Activated CD4-positive, alpha-beta T cell treated with anti-CD3 and anti-CD28 coated beads, Interleukin-2, amount 10 ng/mL, durations not matched to agents 7 days and 5 days (primary cell): Measurements from ENCODE around the gene INTS6L. TPM values are rescaled to one million over a fixed set of nuclear protein-coding genes. Genes with fewer than 3 reads are reported as not detected.

Experiments
- CTCF ChIA-PET: fragments of 350-600 bp; sonication (Branson Sonifier 250); formaldehyde crosslinking; loops from one replicate; lab custom pipeline; 2021; ENCODE audit warnings: antibody characterized with exemption; lab: Charles Lee
- POLR2A ChIA-PET: fragments of 350-600 bp; sonication (Branson Sonifier 250); formaldehyde crosslinking; loops from one replicate; lab custom pipeline; 2021; ENCODE audit warnings: antibody characterized with exemption; lab: Charles Lee
- DNase-seq: peaks from one replicate; pipeline ENCODE4 v3.0.0-alpha.2; 2020
- H3K27ac Mint-ChIP-seq: one replicate; pipeline ENCODE4 v1.8.0; 2021; ENCODE audit warnings: mild to moderate bottlenecking, moderate library complexity, mixed read lengths
- H3K27me3 Mint-ChIP-seq: one replicate; pipeline ENCODE4 v1.8.0; 2021; ENCODE audit warnings: mixed read lengths
- H3K36me3 Mint-ChIP-seq: one replicate; pipeline ENCODE4 v1.8.0; 2021; ENCODE audit warnings: low read depth, mixed read lengths
- H3K4me1 Mint-ChIP-seq: one replicate; pipeline ENCODE4 v1.8.0; 2021; ENCODE audit warnings: mixed read lengths
- H3K4me3 Mint-ChIP-seq: one replicate; pipeline ENCODE4 v1.8.0; 2021; ENCODE audit warnings: mild to moderate bottlenecking, moderate library complexity, mixed read lengths
- H3K9me3 Mint-ChIP-seq: one replicate; pipeline ENCODE4 v1.8.0; 2021; ENCODE audit warnings: mixed read lengths
- total RNA-seq, 2 experiments: library from RNA; stranded (reverse); gene quantifications; one replicate each; pipeline ENCODE4 v1.2.3, GENCODE V29; 2021

The INTS6L gene, protein sequence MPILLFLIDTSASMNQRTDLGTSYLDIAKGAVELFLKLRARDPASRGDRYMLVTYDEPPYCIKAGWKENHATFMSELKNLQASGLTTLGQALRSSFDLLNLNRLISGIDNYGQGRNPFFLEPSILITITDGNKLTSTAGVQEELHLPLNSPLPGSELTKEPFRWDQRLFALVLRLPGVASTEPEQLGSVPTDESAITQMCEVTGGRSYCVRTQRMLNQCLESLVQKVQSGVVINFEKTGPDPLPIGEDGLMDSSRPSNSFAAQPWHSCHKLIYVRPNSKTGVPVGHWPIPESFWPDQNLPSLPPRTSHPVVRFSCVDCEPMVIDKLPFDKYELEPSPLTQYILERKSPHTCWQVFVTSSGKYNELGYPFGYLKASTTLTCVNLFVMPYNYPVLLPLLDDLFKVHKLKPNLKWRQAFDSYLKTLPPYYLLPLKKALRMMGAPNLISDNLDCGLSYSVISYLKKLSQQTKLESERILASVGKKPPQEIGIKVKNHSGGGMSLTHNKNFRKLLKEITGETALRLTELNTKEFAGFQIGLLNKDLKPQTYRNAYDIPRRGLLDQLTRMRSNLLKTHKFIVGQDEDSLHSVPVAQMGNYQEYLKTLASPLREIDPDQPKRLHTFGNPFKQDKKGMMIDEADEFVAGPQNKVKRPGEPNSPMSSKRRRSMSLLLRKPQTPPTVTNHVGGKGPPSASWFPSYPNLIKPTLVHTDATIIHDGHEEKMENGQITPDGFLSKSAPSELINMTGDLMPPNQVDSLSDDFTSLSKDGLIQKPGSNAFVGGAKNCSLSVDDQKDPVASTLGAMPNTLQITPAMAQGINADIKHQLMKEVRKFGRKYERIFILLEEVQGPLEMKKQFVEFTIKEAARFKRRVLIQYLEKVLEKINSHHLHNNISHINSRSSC
- 10 to 100 TPM; 30.1 to 32.5 TPM for total RNA-seq

DNA sequence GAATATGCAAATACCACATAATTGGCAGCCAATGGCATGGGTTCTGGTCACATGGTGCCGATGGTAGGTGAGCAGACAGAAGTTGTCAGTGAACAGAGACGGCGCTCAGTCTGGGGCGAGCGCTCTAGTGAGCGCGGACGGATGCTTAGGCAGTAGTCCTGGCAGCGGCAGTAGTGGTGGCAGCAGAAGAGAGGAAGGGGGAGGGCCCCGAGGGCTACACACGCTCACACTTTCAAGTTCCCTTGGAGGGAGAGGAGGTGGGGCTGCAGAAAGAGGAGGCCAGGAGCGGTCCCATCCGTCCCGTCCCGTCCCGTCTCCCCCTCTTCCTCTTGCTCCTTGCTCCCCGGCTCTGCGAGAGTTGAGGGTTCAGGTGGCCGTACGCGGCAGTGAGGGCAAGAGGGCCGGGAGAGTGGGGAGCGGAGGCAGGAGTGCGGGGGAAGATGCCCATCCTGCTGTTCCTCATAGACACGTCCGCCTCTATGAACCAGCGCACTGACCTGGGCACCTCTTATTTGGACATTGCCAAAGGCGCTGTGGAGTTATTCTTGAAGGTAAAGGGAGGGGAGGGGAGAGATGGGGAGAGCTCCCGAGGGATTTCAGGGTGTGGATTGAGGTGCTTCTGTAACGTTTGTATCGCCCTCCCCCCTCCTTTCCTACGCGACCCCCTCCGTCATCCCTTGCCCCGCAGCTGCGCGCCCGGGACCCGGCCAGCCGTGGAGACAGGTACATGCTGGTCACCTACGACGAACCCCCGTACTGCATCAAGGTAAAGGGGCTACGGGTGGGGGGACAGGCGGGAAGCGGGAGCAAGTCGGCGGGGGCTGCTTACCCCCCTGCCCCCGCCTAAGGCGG is at the start of gene INTS6L:
INTS6L (plus strand) TSS at position 108 of the 852 bp plus-strand sequence; CDS start at position 441, 333 bp downstream.
- peak; percentile 91 for DNase-seq
- ChIA-PET POLR2A (interaction anchor here (0.6 kb wide), 1 partner anchor 435 kb away, joined by 4 read pairs; no protein-coding TSS in a partner anchor), CTCF (no interaction called here)
- Mint-ChIP-seq H3K36me3 (peaks cover 25% of the 10 kb centered on the region), H3K4me1 (peaks cover 30% of the 10 kb centered on the region), H3K27ac (peak within 1 kb of the TSS; percentile 99), H3K27me3 (no peaks in the 10 kb centered on the region), H3K9me3 (no peaks in the 10 kb centered on the region), H3K4me3 (peak within 1 kb of the TSS; percentile 98)

GRCh38 chrX:135476378-135476777 is 44.1 kb upstream of the INTS6L start:
- ChIA-PET POLR2A (no interaction called here), CTCF (no interaction called here)
- peak; percentile 5 for DNase-seq
- H3K36me3 Mint-ChIP-seq = no peaks in the 10 kb centered on the region
- peaks cover 8% of the 10 kb centered on the region for H3K27me3 Mint-ChIP-seq
- peaks cover 15% of the 10 kb centered on the region for H3K4me1 Mint-ChIP-seq
- H3K4me3 Mint-ChIP-seq = no peak overlapping the region
- no peaks in the 10 kb centered on the region for H3K9me3 Mint-ChIP-seq
- H3K27ac Mint-ChIP-seq = no peak overlapping the region

DNA sequence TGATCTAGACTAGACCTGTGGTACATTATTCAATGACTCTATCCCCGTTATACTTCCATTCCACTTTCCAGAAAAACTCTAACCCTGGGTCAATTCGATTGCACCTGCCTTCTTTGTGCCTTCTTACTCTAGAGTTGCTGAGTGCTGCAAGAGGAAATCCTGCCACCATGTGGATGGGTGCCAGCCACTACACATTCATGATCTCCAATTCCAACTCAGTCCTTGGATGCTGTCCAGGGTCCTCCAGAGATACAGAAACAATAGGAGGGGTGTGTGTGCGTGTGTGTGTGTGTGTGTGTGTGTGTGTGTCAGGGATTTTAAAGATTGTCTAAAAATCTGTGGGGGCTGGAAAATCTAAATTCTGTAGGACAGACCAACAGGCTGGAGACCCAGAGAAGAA is 42.9 kb upstream of the INTS6L start:
- no peaks in the 10 kb centered on the region for H3K36me3 Mint-ChIP-seq
- DNase-seq = peak; percentile 58
- H3K9me3 Mint-ChIP-seq = no peaks in the 10 kb centered on the region
- POLR2A ChIA-PET = no interaction called here
- peaks cover 15% of the 10 kb centered on the region for H3K4me1 Mint-ChIP-seq
- CTCF ChIA-PET = no interaction called here
- no peak overlapping the region for H3K27ac Mint-ChIP-seq
- H3K4me3 Mint-ChIP-seq = no peak overlapping the region
- peaks cover 3% of the 10 kb centered on the region for H3K27me3 Mint-ChIP-seq

GRCh38 chrX:135480076-135480475 is 40.4 kb upstream of the INTS6L start:
- Mint-ChIP-seq H3K27me3 (peaks cover 3% of the 10 kb centered on the region), H3K4me1 (peaks cover 15% of the 10 kb centered on the region), H3K9me3 (no peaks in the 10 kb centered on the region), H3K4me3 (no peak overlapping the region), H3K36me3 (no peaks in the 10 kb centered on the region), H3K27ac (no peak overlapping the region)
- DNase-seq = no peak
- ChIA-PET POLR2A (no interaction called here), CTCF (no interaction called here)

DNA sequence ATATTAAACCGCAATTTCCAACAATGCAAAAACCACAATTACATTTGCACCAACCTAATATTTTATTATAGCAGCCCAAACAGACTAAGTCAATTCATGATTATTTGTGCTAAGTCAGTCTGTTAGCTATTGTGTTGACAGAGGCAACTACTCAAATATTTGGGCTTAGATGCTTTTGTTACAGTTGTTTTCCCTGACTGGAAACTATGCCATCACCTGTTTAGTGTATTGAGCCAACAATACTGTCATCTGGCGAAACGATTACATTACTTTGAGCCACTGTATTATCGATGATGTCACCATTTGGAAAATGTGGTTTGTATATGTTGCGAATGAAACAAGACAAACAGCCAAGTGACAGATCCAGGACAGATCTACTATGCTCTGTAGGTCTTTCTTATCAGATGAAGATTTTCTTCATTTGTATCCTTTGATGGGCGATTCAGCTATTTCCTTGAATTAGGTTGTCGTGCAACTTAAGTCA is 38.7 kb upstream of the INTS6L start:
- Mint-ChIP-seq H3K4me1 (peaks cover 8% of the 10 kb centered on the region), H3K36me3 (no peaks in the 10 kb centered on the region), H3K27ac (no peak overlapping the region), H3K9me3 (no peaks in the 10 kb centered on the region), H3K27me3 (peaks cover 3% of the 10 kb centered on the region), H3K4me3 (no peak overlapping the region)
- ChIA-PET POLR2A (no interaction called here), CTCF (no interaction called here)
- DNase-seq = no peak

DNA sequence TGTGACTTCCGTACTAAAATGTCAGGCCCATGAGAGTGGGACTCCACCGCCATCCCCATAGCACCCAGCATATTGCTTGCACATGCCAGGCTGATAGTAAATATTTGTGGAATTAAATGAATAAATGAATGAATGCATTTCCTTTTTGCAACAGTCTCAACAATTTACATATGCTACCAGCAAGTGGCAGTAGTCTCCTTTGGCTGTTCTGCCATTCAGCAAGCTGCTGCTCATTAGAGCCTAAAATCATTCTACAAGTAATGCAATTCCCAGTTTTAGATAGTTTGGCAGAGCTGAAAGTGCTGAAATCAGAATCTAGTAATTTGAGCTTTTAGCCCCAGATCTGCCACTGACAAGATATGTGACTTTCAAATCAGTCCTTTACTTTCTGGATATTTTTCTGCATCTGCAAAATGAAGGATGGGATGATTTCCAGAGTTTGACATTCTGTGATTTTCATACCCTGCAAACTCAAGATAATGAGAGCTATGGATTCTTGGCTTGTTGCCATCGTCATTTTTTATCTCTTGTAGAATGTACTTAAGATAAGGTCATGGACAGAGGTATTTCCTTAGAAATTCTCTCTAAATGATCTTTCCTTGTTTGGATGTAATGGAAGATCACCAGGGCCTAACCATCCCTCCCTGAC is 35.7 kb upstream of the INTS6L start:
- ChIA-PET CTCF (no interaction called here), POLR2A (no interaction called here)
- H3K4me3 Mint-ChIP-seq = no peak overlapping the region

DNA sequence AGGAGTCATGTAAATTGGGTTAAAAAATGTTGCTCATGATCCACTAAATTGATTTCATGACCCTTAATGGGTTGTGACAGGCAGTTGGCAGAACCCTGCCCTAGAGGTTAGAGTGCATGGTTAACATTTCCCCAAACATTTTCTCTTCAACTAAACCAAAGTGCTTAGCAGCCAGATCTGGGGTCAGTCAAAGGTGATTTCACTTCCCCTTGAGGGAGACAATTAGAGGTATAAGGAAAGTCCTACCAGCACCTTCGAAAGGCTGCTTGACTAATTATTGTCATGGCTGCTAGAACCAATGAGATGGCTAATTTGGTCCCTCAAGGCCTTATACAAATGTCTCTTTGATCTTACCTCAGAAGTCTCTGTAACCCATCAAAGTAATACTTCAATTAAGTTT is 30.9 kb upstream of the INTS6L start:
- ChIA-PET CTCF (no interaction called here), POLR2A (no interaction called here)
- no peaks in the 10 kb centered on the region for H3K36me3 Mint-ChIP-seq
- no peak overlapping the region for H3K27ac Mint-ChIP-seq
- no peak overlapping the region for H3K4me3 Mint-ChIP-seq
- H3K27me3 Mint-ChIP-seq = peaks cover 2% of the 10 kb centered on the region
- no peak for DNase-seq
- no peaks in the 10 kb centered on the region for H3K4me1 Mint-ChIP-seq
- no peaks in the 10 kb centered on the region for H3K9me3 Mint-ChIP-seq

More for the DNA sequence above, 35.7 kb upstream of the INTS6L start:
- Mint-ChIP-seq H3K9me3 (no peaks in the 10 kb centered on the region), H3K36me3 (no peaks in the 10 kb centered on the region), H3K27ac (no peak overlapping the region), H3K27me3 (peaks cover 2% of the 10 kb centered on the region), H3K4me1 (no peaks in the 10 kb centered on the region)
- peak; percentile 10 for DNase-seq

- Mint-ChIP-seq H3K4me1 (no peaks in the 10 kb centered on the region), H3K9me3 (no peaks in the 10 kb centered on the region), H3K4me3 (no peak overlapping the region), H3K36me3 (no peaks in the 10 kb centered on the region), H3K27me3 (peaks cover 2% of the 10 kb centered on the region), H3K27ac (no peak overlapping the region)
- ChIA-PET POLR2A (no interaction called here), CTCF (no interaction called here)
- no peak for DNase-seq
These were observed 29.4 kb upstream of the INTS6L start for GRCh38 chrX:135490979-135491514.

DNA sequence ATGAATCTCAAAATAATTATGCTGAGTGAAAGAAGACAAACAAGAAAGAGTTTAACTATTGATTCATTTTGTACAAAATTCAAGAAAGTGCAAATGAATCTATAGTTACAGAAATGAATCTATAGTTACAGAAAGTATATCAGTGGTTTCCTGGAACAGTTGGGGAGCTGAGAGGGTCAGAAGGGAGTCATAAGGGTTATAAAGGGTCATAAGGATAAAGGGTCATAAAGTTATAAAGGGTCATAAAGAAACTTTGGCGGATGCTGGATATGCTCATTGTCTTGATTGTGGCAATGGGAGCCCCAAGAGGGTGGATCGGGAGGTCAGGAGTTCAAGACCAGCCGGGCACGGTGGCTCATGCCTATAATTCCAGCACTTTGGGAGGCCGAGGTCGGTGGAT is 26.0 kb upstream of the INTS6L start:
- ChIA-PET POLR2A (no interaction called here), CTCF (no interaction called here)
- Mint-ChIP-seq H3K27me3 (no peaks in the 10 kb centered on the region), H3K9me3 (no peaks in the 10 kb centered on the region), H3K4me3 (no peak overlapping the region), H3K27ac (no peak overlapping the region), H3K4me1 (no peaks in the 10 kb centered on the region), H3K36me3 (no peaks in the 10 kb centered on the region)
- no peak for DNase-seq

GRCh38 chrX:135497736-135498135 is 22.7 kb upstream of the INTS6L start:
- ChIA-PET POLR2A (no interaction called here), CTCF (no interaction called here)
- no peak overlapping the region for H3K4me3 Mint-ChIP-seq
- no peaks in the 10 kb centered on the region for H3K27me3 Mint-ChIP-seq
- H3K36me3 Mint-ChIP-seq = no peaks in the 10 kb centered on the region
- H3K4me1 Mint-ChIP-seq = no peaks in the 10 kb centered on the region
- no peak for DNase-seq
- H3K27ac Mint-ChIP-seq = no peak overlapping the region
- no peaks in the 10 kb centered on the region for H3K9me3 Mint-ChIP-seq

DNA sequence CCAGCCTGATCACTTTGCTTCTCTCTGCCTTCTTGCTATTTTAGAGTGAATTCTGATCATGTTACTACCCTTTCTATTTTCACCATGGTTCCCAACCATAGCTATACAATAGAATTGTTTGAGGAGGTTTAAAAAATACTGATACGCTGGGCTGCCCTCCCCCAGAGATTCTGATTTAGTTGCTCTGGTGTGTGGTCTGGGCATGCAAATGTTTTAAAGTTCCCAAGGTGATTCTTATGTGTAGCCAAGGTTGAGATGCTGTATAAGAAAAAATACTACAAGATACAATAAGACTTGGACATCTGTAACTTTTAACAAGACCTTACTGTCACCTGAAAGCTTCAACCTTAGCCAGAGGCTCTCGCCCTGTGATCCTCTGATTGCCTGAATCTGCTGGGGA is 22.2 kb upstream of the INTS6L start:
- ChIA-PET CTCF (no interaction called here), POLR2A (no interaction called here)
- H3K4me1 Mint-ChIP-seq = no peaks in the 10 kb centered on the region
- no peaks in the 10 kb centered on the region for H3K9me3 Mint-ChIP-seq
- H3K27me3 Mint-ChIP-seq = no peaks in the 10 kb centered on the region
- H3K27ac Mint-ChIP-seq = no peak overlapping the region
- H3K36me3 Mint-ChIP-seq = no peaks in the 10 kb centered on the region
- no peak for DNase-seq
- no peak overlapping the region for H3K4me3 Mint-ChIP-seq

DNA sequence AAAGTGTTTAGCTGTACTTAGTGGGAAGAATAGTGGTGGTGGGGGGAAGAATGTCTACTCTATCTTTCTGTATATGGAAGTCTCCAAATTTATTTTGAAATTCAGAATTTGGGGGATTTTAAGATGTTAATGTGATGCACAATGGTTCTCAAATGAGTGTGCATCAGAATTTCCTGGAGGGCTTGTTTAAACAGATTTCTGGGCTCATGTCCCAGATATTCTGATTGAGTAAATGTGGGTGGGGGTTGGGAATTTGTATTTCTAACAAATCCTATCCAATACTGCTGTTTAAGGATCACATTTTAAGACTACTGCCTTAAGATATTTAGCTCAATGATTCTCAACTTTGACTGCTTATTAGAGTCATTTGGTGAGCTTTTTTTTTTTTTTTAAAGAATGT is 15.1 kb upstream of the INTS6L start:
- Mint-ChIP-seq H3K4me3 (no peak overlapping the region), H3K27me3 (no peaks in the 10 kb centered on the region), H3K36me3 (no peaks in the 10 kb centered on the region), H3K27ac (no peak overlapping the region), H3K4me1 (no peaks in the 10 kb centered on the region), H3K9me3 (no peaks in the 10 kb centered on the region)
- ChIA-PET CTCF (interaction anchor here (1.5 kb wide), 1 partner anchor 62 kb away, joined by 3 read pairs; no protein-coding TSS in a partner anchor), POLR2A (no interaction called here)
- no peak for DNase-seq
